Lung (tissue), 12 donors: ENCODE measurements around the gene DHRSX. TPM values are rescaled to one million over a fixed set of nuclear protein-coding genes. Genes with fewer than 3 reads are reported as not detected.
A peak's percentile ranks its signal among the peaks of the same experiment; 100 is the strongest.
"Not testable (repeated sequence)": the region's sequence is repeated elsewhere in the genome, so short reads cannot be mapped to it uniquely, and the experiment has no call there.

Experiments
- ATAC-seq: fragments of 200-7000 bp; cut with Tn5 transposase; one replicate; pipeline ENCODE4 v1.9.1; 2020; ENCODE audit warnings: moderate number of reproducible peaks; ENCODE audit not compliant: insufficient read depth, low FRiP score
- DNase-seq, 3 donors: peaks; one replicate each; pipeline ENCODE4 v3.0.0-alpha.2; 2013 to 2017
- H3K27ac ChIP-seq, 2 donors: one replicate each; pipeline ENCODE4 v1.5.1; 2013; ENCODE audit warnings: mild to moderate bottlenecking in 2 of 2, moderate library complexity in 2 of 2, control low read depth in 1 of 2, inconsistent platforms in 1 of 2, low read depth in 1 of 2, low read length in 1 of 2
- H3K27me3 ChIP-seq, 3 donors: one replicate each; pipeline ENCODE4 v1.5.1; 2013; ENCODE audit warnings: low read length in 2 of 3; ENCODE audit not compliant: control insufficient read depth in 3 of 3, insufficient read depth in 3 of 3
- H3K36me3 ChIP-seq, 4 donors: one replicate each; pipeline ENCODE4 v1.5.1; 2013; ENCODE audit warnings: low read length in 4 of 4, mild to moderate bottlenecking in 1 of 4, moderate library complexity in 1 of 4; ENCODE audit not compliant: control insufficient read depth in 4 of 4, insufficient read depth in 4 of 4
- H3K4me1 ChIP-seq, 5 donors: one replicate each; pipeline ENCODE4 v1.5.1; 2013; ENCODE audit warnings: low read length in 5 of 5, mild to moderate bottlenecking in 2 of 5, moderate library complexity in 1 of 5; ENCODE audit not compliant: control insufficient read depth in 5 of 5, insufficient read depth in 5 of 5
- H3K4me3 ChIP-seq: one replicate; pipeline ENCODE4 v1.5.1; 2013; ENCODE audit warnings: mild to moderate bottlenecking, control low read depth, moderate library complexity
- H3K9ac ChIP-seq, 2 donors: one replicate each; pipeline ENCODE4 v1.5.1; 2013; ENCODE audit warnings: low read length in 2 of 2, control low read depth in 1 of 2; ENCODE audit not compliant: insufficient read depth in 1 of 2
- H3K9me3 ChIP-seq, 4 donors: one replicate each; pipeline ENCODE4 v1.5.1; 2013; ENCODE audit warnings: low read length in 3 of 4, mild to moderate bottlenecking in 1 of 4, moderate library complexity in 1 of 4; ENCODE audit not compliant: control insufficient read depth in 4 of 4, insufficient read depth in 3 of 4
- CTCF ChIP-seq: IDR thresholded peaks from 2 replicates; pipeline ENCODE4 v1.5.1; 2012; ENCODE audit warnings: mild to moderate bottlenecking; ENCODE audit errors: control extremely low read depth, extremely low read depth
- WGBS, 2 donors: extraction: QIAGEN DNeasy Blood & Tissue Kit; methylation state at CpG; one replicate each; pipeline ENCODE4 v1.1.7; 2013; 5-methylcytosine and 5-hydroxymethylcytosine counted together
- polyA plus RNA-seq, 2 donors: library from polyadenylated mRNA; stranded (reverse); fragments of 200-250 nt; gene quantifications; one replicate each; pipeline ENCODE4 v1.2.1, GENCODE V29; 2013
- total RNA-seq, 2 donors: library from RNA; depleted of rRNA in 1 of 2; stranded (reverse); fragments of >200 nt in 1 of 2; gene quantifications; one replicate each; pipeline ENCODE4 v1.2.1, GENCODE V29; 2014 to 2021
- donor health status: control.
- donor health status: control.
- donor health status: Bipolar disorder and iron deficiency.
- donor health status: healthy.
- donor health status: DM: yes; HTN: yes; CAD: no.

Gene DHRSX
- total and polyA plus RNA-seq, 4 donors, result 7.0 to 26.3 (median 18.9) TPM

GRCh38 chrX:2351321-2351720, 149.5 kb downstream of the DHRSX start:
- ATAC-seq, result no peak
- H3K27ac ChIP-seq, result peak overlapping the region in 1 of 2 donors; percentile 61
- no peak overlapping the region for H3K4me3 ChIP-seq
- no peak for TF ChIP-seq CTCF
- H3K4me1 ChIP-seq, result peaks cover 0 to 3% (median 0%) of the 10 kb centered on the region in 5 donors
- no peak overlapping the region for H3K9ac ChIP-seq
- H3K9me3 ChIP-seq, result no peaks in the 10 kb centered on the region
- no peak for DNase-seq
- H3K27me3 ChIP-seq, result no peaks in the 10 kb centered on the region
- no peaks in the 10 kb centered on the region for H3K36me3 ChIP-seq

GRCh38 chrX:2350703-2351102, 150.1 kb downstream of the DHRSX start:
- DNase-seq, H3K9me3 ChIP-seq, H3K4me3 ChIP-seq, H3K27ac ChIP-seq, H3K36me3 ChIP-seq, H3K27me3 ChIP-seq, H3K4me1 ChIP-seq, H3K9ac ChIP-seq, ATAC-seq: not testable (repeated sequence)
- WGBS, 2 donors, result 86 to 99% methylated on average over 4 of the region's 4 CpGs

- not testable (repeated sequence) for H3K27me3 ChIP-seq, H3K9ac ChIP-seq, DNase-seq, H3K27ac ChIP-seq, H3K4me3 ChIP-seq, H3K4me1 ChIP-seq, ATAC-seq, H3K36me3 ChIP-seq, H3K9me3 ChIP-seq
- WGBS, 2 donors, result 95 to 97% methylated on average over 9 of the region's 9 CpGs
Observed at GRCh38 chrX:2350036-2350435, 150.7 kb downstream of the DHRSX start.

- WGBS, 2 donors, result 77 to 95% methylated on average over 5 of the region's 5 CpGs
Observed at GRCh38 chrX:2348211-2348610, 152.6 kb downstream of the DHRSX start.

More at GRCh38 chrX:2348211-2348610, 152.6 kb downstream of the DHRSX start:
- H3K9me3 ChIP-seq, result no peaks in the 10 kb centered on the region
- H3K4me1 ChIP-seq, result peaks cover 0 to 6% (median 0%) of the 10 kb centered on the region in 5 donors
- DNase-seq (no peak), ATAC-seq (no peak)
- no peaks in the 10 kb centered on the region for H3K27me3 ChIP-seq
- no peak overlapping the region for H3K4me3 ChIP-seq
- no peak overlapping the region for H3K9ac ChIP-seq
- no peaks in the 10 kb centered on the region for H3K36me3 ChIP-seq
- H3K27ac ChIP-seq, result no peak overlapping the region
- TF ChIP-seq CTCF, result no peak
